K562 treated with DMSO at 1 percent for 4 hours (cell line): ENCODE data around the gene LRRIQ3. TPM values are rescaled to one million over a fixed set of nuclear protein-coding genes. Genes with fewer than 3 reads are reported as not detected.

Source experiments
- total RNA-seq: library from RNA; unstranded; fragments of 300-600 nt; gene quantifications from 2 replicates; pipeline ENCODE4 v1.2.3, GENCODE V29; 2022; ENCODE audit not compliant: insufficient read depth

The LRRIQ3 gene
- 0.24 and 0.77 TPM in 2 replicates for total RNA-seq

GRCh38 chr1:74197657-74198552 is at the start of gene LRRIQ3, which contains the start of gene FPGT:
TSS of gene LRRIQ3 (minus strand) at chr1:74198176. CDS start at chr1:74183684, 14,492 bp downstream.
TSS of gene FPGT (plus strand) at chr1:74198242. CDS start at chr1:74198279, 37 bp downstream.

GRCh38 chr1:74235153-74235552 is 37.2 kb upstream of the LRRIQ3 start, which contains the start of gene TNNI3K:
TSS of gene TNNI3K (plus strand) at chr1:74235387. CDS start at chr1:74235452, 65 bp downstream.

Other genes with a start within 250 kb of the LRRIQ3 start
- 6.2 and 6.4 TPM in 2 replicates for gene FPGT, start 66 bp upstream of the LRRIQ3 start, total RNA-seq
- not detected in 2 replicates for gene TNNI3K, start 37.2 kb upstream of the LRRIQ3 start, total RNA-seq